ENCODE data around the gene LMO2. TPM values are rescaled to one million over a fixed set of nuclear protein-coding genes. Genes with fewer than 3 reads are reported as not detected.

The LMO2 gene
- total and polyA plus RNA-seq, 2 donors from 2014 or later = 57.1 to 60.6 TPM

GRCh38 chr11:33896911-33897310, 5.0 kb upstream of the LMO2 start:
- intact Hi-C loops (cut with DNase I) = no loop called here
- FAIRE-seq (no peak), DNase-seq (no peak)
- no peaks in the 10 kb centered on the region for H3K9me3 ChIP-seq (ENCODE audit: control insufficient read depth in 2 of 3, insufficient read depth in 1 of 3, low read length in 3 of 3)
- no peak overlapping the region for H3K9ac ChIP-seq (ENCODE audit: low read length in 3 of 3)
- peaks cover 0 to 4% (median 3%) of the 10 kb centered on the region in 3 donors for H3K4me1 ChIP-seq (ENCODE audit: control insufficient read depth in 2 of 3, insufficient read depth in 2 of 3, low read depth in 1 of 3, low read length in 3 of 3)
- H3K27me3 ChIP-seq (ENCODE audit: control insufficient read depth, insufficient read depth, low read length) = no peaks in the 10 kb centered on the region
- TF ChIP-seq CTCF (IDR thresholded peaks at IDR 0.05; ENCODE audit: borderline replicate concordance, extremely low read depth, insufficient read depth) = no peak
- no peaks in the 10 kb centered on the region for H3K36me3 ChIP-seq (ENCODE audit: control insufficient read depth in 2 of 3, insufficient read depth in 3 of 3, low read length in 3 of 3)
- H3K27ac ChIP-seq (ENCODE audit: low read depth in 2 of 2, low read length in 2 of 2) = no peak overlapping the region
- no peak overlapping the region for H3K4me3 ChIP-seq (ENCODE audit: low read length in 3 of 3)

- Histone ChIP-seq H3K27me3 (ENCODE audit: control insufficient read depth, insufficient read depth, low read length) (no peaks in the 10 kb centered on the region), H3K27ac (ENCODE audit: low read depth in 2 of 2, low read length in 2 of 2) (no peak overlapping the region), H3K4me1 (ENCODE audit: control insufficient read depth in 2 of 3, insufficient read depth in 2 of 3, low read depth in 1 of 3, low read length in 3 of 3) (peaks cover 0 to 4% (median 3%) of the 10 kb centered on the region in 3 donors), H3K9ac (ENCODE audit: low read length in 3 of 3) (no peak overlapping the region), H3K4me3 (ENCODE audit: low read length in 3 of 3) (no peak overlapping the region), H3K36me3 (ENCODE audit: control insufficient read depth in 2 of 3, insufficient read depth in 3 of 3, low read length in 3 of 3) (no peaks in the 10 kb centered on the region), H3K9me3 (ENCODE audit: control insufficient read depth in 2 of 3, insufficient read depth in 1 of 3, low read length in 3 of 3) (no peaks in the 10 kb centered on the region)
- peak in 2 of 5 donors; percentile 28 to 30 for DNase-seq
- FAIRE-seq = no peak
- TF ChIP-seq CTCF (IDR thresholded peaks at IDR 0.05; ENCODE audit: borderline replicate concordance, extremely low read depth, insufficient read depth) = no peak
- intact Hi-C loops (cut with DNase I) = no loop called here
Measured at GRCh38 chr11:33895752-33896137, 3.9 kb upstream of the LMO2 start.

- H3K36me3 ChIP-seq (ENCODE audit: control insufficient read depth in 2 of 3, insufficient read depth in 3 of 3, low read length in 3 of 3) = no peaks in the 10 kb centered on the region
- no peak overlapping the region for H3K4me3 ChIP-seq (ENCODE audit: low read length in 3 of 3)
- peak overlapping the region in 1 of 2 donors; percentile 3 for H3K27ac ChIP-seq (ENCODE audit: low read depth in 2 of 2, low read length in 2 of 2)
- no peaks in the 10 kb centered on the region for H3K27me3 ChIP-seq (ENCODE audit: control insufficient read depth, insufficient read depth, low read length)
- no peaks in the 10 kb centered on the region for H3K9me3 ChIP-seq (ENCODE audit: control insufficient read depth in 2 of 3, insufficient read depth in 1 of 3, low read length in 3 of 3)
- DNase-seq (no peak), FAIRE-seq (no peak)
- H3K4me1 ChIP-seq (ENCODE audit: control insufficient read depth in 2 of 3, insufficient read depth in 2 of 3, low read depth in 1 of 3, low read length in 3 of 3) = peaks cover 0 to 4% (median 3%) of the 10 kb centered on the region in 3 donors
- TF ChIP-seq CTCF (IDR thresholded peaks at IDR 0.05; ENCODE audit: borderline replicate concordance, extremely low read depth, insufficient read depth) = no peak
- intact Hi-C loops (cut with DNase I) = no loop called here
- H3K9ac ChIP-seq (ENCODE audit: low read length in 3 of 3) = no peak overlapping the region
Measured at GRCh38 chr11:33894398-33894746, 2.5 kb upstream of the LMO2 start.

All from kidney (tissue), 14 donors.